ENCODE data around the gene NME7.
A peak's percentile ranks its signal among the peaks of the same experiment; 100 is the strongest.

Gene NME7

DNA sequence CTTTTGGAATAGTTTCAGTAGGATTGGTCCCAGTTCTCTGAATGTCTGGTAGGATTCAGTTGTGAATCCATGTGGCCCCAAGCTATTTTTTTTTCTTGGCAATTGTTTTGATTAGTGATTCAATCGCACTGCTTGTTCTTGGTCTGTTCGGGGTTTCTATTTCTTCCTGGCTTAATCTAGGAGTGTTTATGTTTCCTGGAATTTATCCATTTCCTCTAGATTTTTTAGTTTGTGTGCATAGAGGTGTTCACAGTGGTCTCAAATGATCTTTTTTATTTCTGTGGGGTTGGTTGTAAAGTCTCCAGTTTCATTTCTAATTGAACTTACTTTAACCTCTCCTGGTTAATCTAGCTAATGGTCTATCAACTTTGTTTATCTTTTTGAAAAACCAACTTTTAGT, 117.6 kb downstream of the NME7 start:
- TF ChIP-seq CTCF (conservative IDR thresholded peaks at IDR 0.05; ENCODE audit: low read length) = no peak
- no peak overlapping the region for H3K4me3 ChIP-seq (ENCODE audit: low read length)
- DNase-seq (ENCODE audit: low read depth) = no peak

- no peak for DNase-seq (ENCODE audit: low read depth)
- TF ChIP-seq CTCF (conservative IDR thresholded peaks at IDR 0.05; ENCODE audit: low read length) = no peak
- no peak overlapping the region for H3K4me3 ChIP-seq (ENCODE audit: low read length)
Measured at GRCh38 chr1:169249611-169250010, 118.0 kb downstream of the NME7 start.

DNA sequence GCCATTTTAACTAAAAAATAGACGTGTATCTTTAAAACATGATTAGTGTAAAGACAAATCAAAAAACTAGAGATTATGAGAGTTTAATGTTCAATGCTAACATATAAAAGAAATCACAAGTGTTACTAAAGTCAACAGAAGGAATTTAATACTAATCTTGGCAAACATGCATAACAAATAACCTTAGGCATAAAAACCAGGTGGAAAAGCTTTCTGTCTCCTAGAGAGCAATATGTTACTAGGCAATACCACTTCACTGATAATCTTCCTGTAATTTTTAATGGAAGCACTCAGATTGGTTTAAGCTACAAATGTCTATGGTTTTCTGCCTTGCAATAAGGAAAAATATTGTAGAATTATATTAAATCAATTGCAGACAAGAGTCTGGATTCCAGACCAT, 121.9 kb downstream of the NME7 start:
- no peak overlapping the region for H3K4me3 ChIP-seq (ENCODE audit: low read length)
- no peak for TF ChIP-seq CTCF (conservative IDR thresholded peaks at IDR 0.05; ENCODE audit: low read length)
- DNase-seq (ENCODE audit: low read depth) = no peak

- no peak overlapping the region for H3K4me3 ChIP-seq (ENCODE audit: low read length)
- DNase-seq (ENCODE audit: low read depth) = peak; percentile 3
- TF ChIP-seq CTCF (conservative IDR thresholded peaks at IDR 0.05; ENCODE audit: low read length) = no peak
Measured at GRCh38 chr1:169240449-169241232, 127.0 kb downstream of the NME7 start.

- no peak overlapping the region for H3K4me3 ChIP-seq (ENCODE audit: low read length)
- TF ChIP-seq CTCF (conservative IDR thresholded peaks at IDR 0.05; ENCODE audit: low read length) = no peak
- no peak for DNase-seq (ENCODE audit: low read depth)
Measured at GRCh38 chr1:169236880-169237279, 130.7 kb downstream of the NME7 start.

- no peak overlapping the region for H3K4me3 ChIP-seq (ENCODE audit: low read length)
- peak; percentile 46 for DNase-seq (ENCODE audit: low read depth)
- no peak for TF ChIP-seq CTCF (conservative IDR thresholded peaks at IDR 0.05; ENCODE audit: low read length)
Measured at GRCh38 chr1:169236143-169236542, 131.5 kb downstream of the NME7 start.

DNA sequence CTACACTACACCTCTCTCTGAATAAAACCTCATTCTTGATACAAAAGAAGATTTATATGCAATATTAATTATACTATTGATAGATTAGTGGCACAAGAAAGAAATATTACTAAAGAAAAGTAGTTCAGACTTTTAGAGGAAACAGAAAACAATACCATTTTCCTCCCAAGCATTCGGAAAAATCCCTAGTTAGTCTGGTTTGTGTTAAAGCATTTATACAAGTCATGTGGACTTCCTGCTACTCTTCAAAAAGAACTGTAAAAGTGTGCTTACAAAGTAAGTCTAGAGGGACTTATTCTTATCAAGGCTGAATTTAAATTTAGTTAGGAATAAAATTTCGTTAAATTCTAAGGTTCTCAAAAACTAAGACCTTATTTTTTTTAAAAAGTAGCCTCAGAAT, 132.0 kb downstream of the NME7 start:
- no peak overlapping the region for H3K4me3 ChIP-seq (ENCODE audit: low read length)
- no peak for TF ChIP-seq CTCF (conservative IDR thresholded peaks at IDR 0.05; ENCODE audit: low read length)

More for the DNA sequence above, 132.0 kb downstream of the NME7 start:
- no peak for DNase-seq (ENCODE audit: low read depth)
